Breast epithelium (tissue), 3 donors: ENCODE data around the gene CCK.

ENCODE experiments used
- CTCF ChIP-seq, 3 donors: fragments of 450-650 bp; IDR thresholded peaks; one replicate each; pipeline ENCODE4 v1.5.1; 2016 to 2017; ENCODE audit warnings: antibody characterized with exemption in 3 of 3, mild to moderate bottlenecking in 3 of 3, moderate library complexity in 3 of 3
- POLR2A ChIP-seq: fragments of 450-650 bp; IDR thresholded peaks from one replicate; pipeline ENCODE4 v1.6.1; 2016; ENCODE audit warnings: antibody characterized with exemption, mild to moderate bottlenecking, moderate library complexity

- no peak for TF ChIP-seq CTCF (IDR thresholded peaks at IDR 0.05)
- TF ChIP-seq POLR2A = no peak
Observed at GRCh38 chr3:42210726-42211125, 55.3 kb downstream of the CCK start.
